Activated CD8-positive, alpha-beta T cell treated with anti-CD3 and anti-CD28 coated beads, Interleukin-2, amount 10 ng/mL, durations not matched to agents 7 days and 5 days (primary cell): ENCODE results near the gene MYO15B. TPM values are rescaled to one million over a fixed set of nuclear protein-coding genes. Genes with fewer than 3 reads are reported as not detected.

Experiments
- ATAC-seq: fragments of 150-1000 bp; cut with Tn5 transposase; one replicate; pipeline ENCODE4 v1.10.0; 2021; ENCODE audit warnings: moderate library complexity
- CTCF ChIA-PET: fragments of 350-600 bp; sonication (Branson Sonifier 250); formaldehyde crosslinking; loops from one replicate; lab custom pipeline; 2021; ENCODE audit warnings: antibody characterized with exemption; lab: Charles Lee
- POLR2A ChIA-PET: fragments of 350-600 bp; sonication (Branson Sonifier 250); formaldehyde crosslinking; loops from one replicate; lab custom pipeline; 2021; ENCODE audit warnings: antibody characterized with exemption; lab: Charles Lee
- DNase-seq: peaks from one replicate; pipeline ENCODE4 v3.0.0-alpha.2; 2020
- H3K27ac Mint-ChIP-seq: one replicate; pipeline ENCODE4 v1.8.0; 2021; ENCODE audit warnings: mild to moderate bottlenecking, mixed read lengths
- H3K27me3 Mint-ChIP-seq: one replicate; pipeline ENCODE4 v1.8.0; 2021; ENCODE audit warnings: low read depth, mixed read lengths
- H3K36me3 Mint-ChIP-seq: one replicate; pipeline ENCODE4 v1.8.0; 2021; ENCODE audit warnings: low read depth, mixed read lengths
- H3K4me1 Mint-ChIP-seq: one replicate; pipeline ENCODE4 v1.8.0; 2021; ENCODE audit warnings: low read depth, mixed read lengths
- H3K4me3 Mint-ChIP-seq: one replicate; pipeline ENCODE4 v1.8.0; 2021; ENCODE audit warnings: mild to moderate bottlenecking, mixed read lengths
- H3K9me3 Mint-ChIP-seq: one replicate; pipeline ENCODE4 v1.8.0; 2022; ENCODE audit warnings: mixed read lengths; ENCODE audit not compliant: insufficient read depth
- total RNA-seq, 2 experiments: library from RNA; stranded (reverse); gene quantifications; one replicate each; pipeline ENCODE4 v1.2.3, GENCODE V29; 2021

MYO15B gene
- total RNA-seq, 2 experiments from 2014 or later, result 26.9 to 27.8 TPM

GRCh38 chr17:75631353-75631752 is 43.8 kb downstream of the MYO15B start:
- Mint-ChIP-seq H3K4me3 (no peak overlapping the region), H3K4me1 (no peaks in the 10 kb centered on the region), H3K36me3 (no peaks in the 10 kb centered on the region), H3K9me3 (no peaks in the 10 kb centered on the region), H3K27me3 (no peaks in the 10 kb centered on the region), H3K27ac (no peak overlapping the region)
- DNase-seq (no peak), ATAC-seq (no peak)
- ChIA-PET CTCF (interaction anchor here (3.0 to 12.1 kb wide), 3 partner anchors 23 to 118 kb away, joined by 14 to 343 read pairs (median 134); no protein-coding TSS in a partner anchor), POLR2A (interaction anchor here (1.2 to 2.1 kb wide), 2 partner anchors 119 to 145 kb away, joined by 3 to 5 read pairs; no protein-coding TSS in a partner anchor)

GRCh38 chr17:75632428-75632827 is 44.8 kb downstream of the MYO15B start:
- CTCF ChIA-PET, result interaction anchor here (0.7 to 12.1 kb wide), 48 partner anchors 8 to 564 kb away, joined by 3 to 343 read pairs (median 5); partner anchors contain the start of genes RECQL5, SAP30BP and TSEN54
- no peak overlapping the region for H3K27ac Mint-ChIP-seq
- no peaks in the 10 kb centered on the region for H3K36me3 Mint-ChIP-seq
- DNase-seq (no peak), ATAC-seq (no peak)
- H3K27me3 Mint-ChIP-seq, result no peaks in the 10 kb centered on the region
- no peaks in the 10 kb centered on the region for H3K9me3 Mint-ChIP-seq
- POLR2A ChIA-PET, result interaction anchor here (0.6 to 2.1 kb wide), 5 partner anchors 10 to 121 kb away, joined by 3 to 5 read pairs (median 3); no protein-coding TSS in a partner anchor
- no peak overlapping the region for H3K4me3 Mint-ChIP-seq
- H3K4me1 Mint-ChIP-seq, result no peaks in the 10 kb centered on the region

GRCh38 chr17:75632863-75633485 is 45.4 kb downstream of the MYO15B start, which contains the start of gene SMIM5:
Gene SMIM5 (plus strand): TSS chr17:75633434. CDS start chr17:75640202, 6,768 bp downstream.
- CTCF ChIA-PET, result interaction anchor here (0.7 to 12.1 kb wide), 58 partner anchors 9 to 1523 kb away, joined by 3 to 343 read pairs (median 5); partner anchors contain the start of genes RECQL5, SAP30BP and TSEN54
- Mint-ChIP-seq H3K4me3 (no peak within 1 kb of the TSS), H3K9me3 (no peaks in the 10 kb centered on the region), H3K27ac (no peak within 1 kb of the TSS), H3K27me3 (no peaks in the 10 kb centered on the region), H3K4me1 (no peaks in the 10 kb centered on the region), H3K36me3 (no peaks in the 10 kb centered on the region)
- POLR2A ChIA-PET, result interaction anchor here (0.6 to 2.1 kb wide), 7 partner anchors 9 to 273 kb away, joined by 3 to 10 read pairs (median 3); partner anchors contain the start of genes RECQL5 and SAP30BP
- ATAC-seq (peak; percentile 89), DNase-seq (peak; percentile 88)

GRCh38 chr17:75633486-75634375 is 46.1 kb downstream of the MYO15B start:
- no peak overlapping the region for H3K27ac Mint-ChIP-seq
- no peaks in the 10 kb centered on the region for H3K9me3 Mint-ChIP-seq
- ATAC-seq (peak; percentile 62), DNase-seq (peak; percentile 76)
- H3K27me3 Mint-ChIP-seq, result no peaks in the 10 kb centered on the region
- CTCF ChIA-PET, result interaction anchor here (0.7 to 12.1 kb wide), 58 partner anchors 9 to 1522 kb away, joined by 3 to 343 read pairs (median 5); partner anchors contain the start of genes RECQL5, SAP30BP and TSEN54
- no peaks in the 10 kb centered on the region for H3K4me1 Mint-ChIP-seq
- no peak overlapping the region for H3K4me3 Mint-ChIP-seq
- no peaks in the 10 kb centered on the region for H3K36me3 Mint-ChIP-seq
- POLR2A ChIA-PET, result interaction anchor here (0.6 to 2.1 kb wide), 8 partner anchors 8 to 272 kb away, joined by 3 to 10 read pairs (median 3); partner anchors contain the start of genes RECQL5 and SAP30BP

- ChIA-PET POLR2A (interaction anchor here (0.6 to 1.8 kb wide), 2 partner anchors 33 to 79 kb away, joined by 3 to 10 read pairs; partner anchors contain the start of genes RECQL5 and SAP30BP), CTCF (interaction anchor here (0.7 to 12.1 kb wide), 27 partner anchors 10 to 331 kb away, joined by 3 to 343 read pairs (median 6); partner anchors contain the start of genes RECQL5, SAP30BP and TSEN54)
- ATAC-seq, result no peak
- no peak overlapping the region for H3K27ac Mint-ChIP-seq
- no peak for DNase-seq
- no peaks in the 10 kb centered on the region for H3K27me3 Mint-ChIP-seq
- H3K9me3 Mint-ChIP-seq, result no peaks in the 10 kb centered on the region
- H3K4me1 Mint-ChIP-seq, result no peaks in the 10 kb centered on the region
- H3K4me3 Mint-ChIP-seq, result no peak overlapping the region
- no peaks in the 10 kb centered on the region for H3K36me3 Mint-ChIP-seq
Observed at GRCh38 chr17:75634376-75634740, 46.8 kb downstream of the MYO15B start.

GRCh38 chr17:75634754-75635609 is 47.4 kb downstream of the MYO15B start:
- ATAC-seq (no peak), DNase-seq (no peak)
- POLR2A ChIA-PET, result interaction anchor here (0.6 to 1.8 kb wide), 2 partner anchors 32 to 78 kb away, joined by 3 to 10 read pairs; partner anchors contain the start of genes RECQL5 and SAP30BP
- Mint-ChIP-seq H3K9me3 (no peaks in the 10 kb centered on the region), H3K4me1 (no peaks in the 10 kb centered on the region), H3K4me3 (no peak overlapping the region), H3K27me3 (no peaks in the 10 kb centered on the region), H3K27ac (no peak overlapping the region), H3K36me3 (no peaks in the 10 kb centered on the region)
- CTCF ChIA-PET, result interaction anchor here (1.1 to 12.1 kb wide), 8 partner anchors 9 to 204 kb away, joined by 3 to 343 read pairs (median 14); partner anchors contain the start of genes RECQL5, SAP30BP and TSEN54

- no peak for DNase-seq
- Mint-ChIP-seq H3K4me3 (no peak overlapping the region), H3K4me1 (no peaks in the 10 kb centered on the region), H3K9me3 (no peaks in the 10 kb centered on the region), H3K36me3 (no peaks in the 10 kb centered on the region), H3K27me3 (no peaks in the 10 kb centered on the region), H3K27ac (no peak overlapping the region)
- ChIA-PET CTCF (interaction anchor here (0.9 to 12.1 kb wide), 4 partner anchors 9 to 113 kb away, joined by 4 to 343 read pairs (median 72); no protein-coding TSS in a partner anchor), POLR2A (no interaction called here)
- no peak for ATAC-seq
Observed at GRCh38 chr17:75635610-75636202, 48.1 kb downstream of the MYO15B start.

- DNase-seq (no peak), ATAC-seq (no peak)
- CTCF ChIA-PET, result interaction anchor here (0.9 to 12.1 kb wide), 4 partner anchors 8 to 113 kb away, joined by 4 to 343 read pairs (median 7); no protein-coding TSS in a partner anchor
- Mint-ChIP-seq H3K9me3 (no peaks in the 10 kb centered on the region), H3K27ac (no peak overlapping the region), H3K27me3 (no peaks in the 10 kb centered on the region), H3K4me3 (no peak overlapping the region), H3K36me3 (no peaks in the 10 kb centered on the region), H3K4me1 (no peaks in the 10 kb centered on the region)
- POLR2A ChIA-PET, result interaction anchor here (1.3 to 1.4 kb wide), 2 partner anchors 10 to 114 kb away, joined by 3 read pairs; a partner anchor contains a TSS
Observed at GRCh38 chr17:75636381-75637142, 49.0 kb downstream of the MYO15B start.

- ChIA-PET CTCF (interaction anchor here (1.1 to 12.1 kb wide), 3 partner anchors 16 to 112 kb away, joined by 4 to 343 read pairs (median 10); no protein-coding TSS in a partner anchor), POLR2A (interaction anchor here (1.3 to 1.4 kb wide), 2 partner anchors 9 to 113 kb away, joined by 3 read pairs; a partner anchor contains a TSS)
- Mint-ChIP-seq H3K9me3 (no peaks in the 10 kb centered on the region), H3K4me3 (no peak overlapping the region), H3K27ac (no peak overlapping the region), H3K27me3 (no peaks in the 10 kb centered on the region), H3K4me1 (peaks cover under 1% of the 10 kb centered on the region), H3K36me3 (no peaks in the 10 kb centered on the region)
- DNase-seq, result no peak
- no peak for ATAC-seq
Observed at GRCh38 chr17:75637143-75637538, 49.5 kb downstream of the MYO15B start.
